ENCODE measurements around the gene RDH16.

Gene RDH16

GRCh38 chr12:56958422-56958821 is 1.0 kb upstream of the RDH16 start:
- TF ChIP-seq CTCF (conservative IDR thresholded peaks at IDR 0.05; ENCODE audit: low read depth): no peak
- H3K27ac ChIP-seq: no peak overlapping the region
- ChIA-PET CTCF (no interaction called here), POLR2A (ENCODE audit: low non-redundant PET) (no interaction called here)
- no peak for DNase-seq (ENCODE audit: low spot score)

GRCh38 chr12:56955631-56956256 is 1.7 kb downstream of the RDH16 start:
- CTCF ChIA-PET: no interaction called here
- DNase-seq (ENCODE audit: low spot score): no peak
- POLR2A ChIA-PET (ENCODE audit: low non-redundant PET): no interaction called here
- no peak overlapping the region for H3K27ac ChIP-seq
- no peak for TF ChIP-seq CTCF (conservative IDR thresholded peaks at IDR 0.05; ENCODE audit: low read depth)

- no peak for TF ChIP-seq CTCF (conservative IDR thresholded peaks at IDR 0.05; ENCODE audit: low read depth)
- CTCF ChIA-PET: no interaction called here
- no peak overlapping the region for H3K27ac ChIP-seq
- DNase-seq (ENCODE audit: low spot score): no peak
- POLR2A ChIA-PET (ENCODE audit: low non-redundant PET): no interaction called here
Observed at GRCh38 chr12:56954958-56955355, 2.5 kb downstream of the RDH16 start.

GRCh38 chr12:56954057-56954957 is 3.1 kb downstream of the RDH16 start:
- POLR2A ChIA-PET (ENCODE audit: low non-redundant PET): no interaction called here
- TF ChIP-seq CTCF (conservative IDR thresholded peaks at IDR 0.05; ENCODE audit: low read depth): no peak
- H3K27ac ChIP-seq: no peak overlapping the region
- no peak for DNase-seq (ENCODE audit: low spot score)
- CTCF ChIA-PET: no interaction called here

GRCh38 chr12:56953314-56953713 is 4.1 kb downstream of the RDH16 start:
- TF ChIP-seq CTCF (conservative IDR thresholded peaks at IDR 0.05; ENCODE audit: low read depth): no peak
- no peak for DNase-seq (ENCODE audit: low spot score)
- ChIA-PET CTCF (no interaction called here), POLR2A (ENCODE audit: low non-redundant PET) (no interaction called here)
- H3K27ac ChIP-seq: no peak overlapping the region

DNA sequence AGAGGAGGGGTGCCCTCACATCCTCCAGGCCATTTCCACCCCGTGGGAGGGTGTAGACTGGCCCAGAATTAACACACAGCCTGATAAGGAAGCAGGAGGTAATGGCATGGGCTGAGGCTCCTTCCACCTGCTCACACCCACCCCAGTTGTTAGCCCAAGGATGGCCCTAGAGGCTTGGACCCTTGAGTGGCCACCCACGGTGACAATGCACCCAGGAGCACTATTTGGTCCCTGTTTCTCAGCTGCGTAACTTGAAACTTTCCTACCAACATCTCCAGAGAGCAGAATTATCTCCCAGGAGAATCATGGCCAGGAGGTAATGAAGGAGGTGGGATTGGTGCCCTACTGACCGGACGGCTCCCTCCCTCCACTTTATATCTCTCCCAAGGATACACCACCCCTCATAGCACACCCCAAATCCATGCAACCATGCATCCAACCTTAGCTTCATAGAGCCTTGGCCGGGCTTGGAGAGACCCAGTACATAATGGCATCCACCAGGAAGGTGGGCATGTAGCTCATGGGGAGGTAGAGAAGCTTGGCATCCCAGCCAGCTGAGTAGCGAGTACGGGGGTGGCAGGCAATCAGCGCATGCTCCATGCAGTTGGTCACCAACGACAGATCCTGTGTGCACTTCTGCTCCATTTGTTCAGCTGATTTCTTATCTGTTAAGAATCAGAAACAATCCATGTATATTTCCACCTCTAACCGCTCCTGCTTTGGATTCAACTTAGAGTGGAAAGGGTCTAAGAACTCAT is 5.6 kb downstream of the RDH16 start:
- DNase-seq (ENCODE audit: low spot score): no peak
- ChIA-PET CTCF (interaction anchor here (1.0 kb wide), 1 partner anchor 112 kb away, joined by 3 read pairs; no protein-coding TSS in a partner anchor), POLR2A (ENCODE audit: low non-redundant PET) (no interaction called here)
- H3K27ac ChIP-seq: no peak overlapping the region
- TF ChIP-seq CTCF (conservative IDR thresholded peaks at IDR 0.05; ENCODE audit: low read depth): no peak

Measured in RWPE1 (cell line).